ENCODE measurements around the gene WNK2.

The WNK2 gene

DNA sequence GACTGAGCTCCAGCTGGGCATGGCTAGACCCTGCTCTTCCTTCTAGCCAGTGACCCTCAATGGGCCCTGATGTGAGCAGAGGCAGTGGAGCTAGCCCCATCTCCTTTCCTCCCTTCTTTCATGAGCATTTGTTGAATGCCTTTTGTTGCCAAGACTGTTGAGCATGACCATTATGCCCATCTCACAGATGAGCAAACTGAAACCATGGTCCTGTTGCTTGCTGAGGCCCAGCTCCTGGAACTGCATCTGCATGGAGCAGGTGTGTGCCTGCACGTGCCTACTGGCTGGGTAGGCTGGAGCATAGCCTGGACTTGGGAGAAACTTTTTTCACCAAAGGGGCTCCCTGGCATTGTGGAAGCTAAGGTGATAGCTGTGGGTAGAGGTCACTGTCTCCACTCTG is 3.0 kb upstream of the WNK2 start:
- DNase-seq (ENCODE audit: low spot score) (no peak), ATAC-seq (ENCODE audit: low read depth) (no peak)
- TF ChIP-seq, protein P1, sequence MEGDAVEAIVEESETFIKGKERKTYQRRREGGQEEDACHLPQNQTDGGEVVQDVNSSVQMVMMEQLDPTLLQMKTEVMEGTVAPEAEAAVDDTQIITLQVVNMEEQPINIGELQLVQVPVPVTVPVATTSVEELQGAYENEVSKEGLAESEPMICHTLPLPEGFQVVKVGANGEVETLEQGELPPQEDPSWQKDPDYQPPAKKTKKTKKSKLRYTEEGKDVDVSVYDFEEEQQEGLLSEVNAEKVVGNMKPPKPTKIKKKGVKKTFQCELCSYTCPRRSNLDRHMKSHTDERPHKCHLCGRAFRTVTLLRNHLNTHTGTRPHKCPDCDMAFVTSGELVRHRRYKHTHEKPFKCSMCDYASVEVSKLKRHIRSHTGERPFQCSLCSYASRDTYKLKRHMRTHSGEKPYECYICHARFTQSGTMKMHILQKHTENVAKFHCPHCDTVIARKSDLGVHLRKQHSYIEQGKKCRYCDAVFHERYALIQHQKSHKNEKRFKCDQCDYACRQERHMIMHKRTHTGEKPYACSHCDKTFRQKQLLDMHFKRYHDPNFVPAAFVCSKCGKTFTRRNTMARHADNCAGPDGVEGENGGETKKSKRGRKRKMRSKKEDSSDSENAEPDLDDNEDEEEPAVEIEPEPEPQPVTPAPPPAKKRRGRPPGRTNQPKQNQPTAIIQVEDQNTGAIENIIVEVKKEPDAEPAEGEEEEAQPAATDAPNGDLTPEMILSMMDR (IDR thresholded peaks at IDR 0.05; ENCODE audit: poor library complexity, severe bottlenecking) = no peak
- H3K27me3 ChIP-seq (ENCODE audit: insufficient read depth, poor library complexity, severe bottlenecking) = peaks cover 12% of the 10 kb centered on the region
- no peak overlapping the region for H3K27ac ChIP-seq (ENCODE audit: poor library complexity, severe bottlenecking)
- no peak overlapping the region for H3K4me3 ChIP-seq (ENCODE audit: severe bottlenecking)
- H3K4me1 ChIP-seq (ENCODE audit: insufficient read depth, poor library complexity, severe bottlenecking) = no peaks in the 10 kb centered on the region
- no peaks in the 10 kb centered on the region for H3K9me3 ChIP-seq (ENCODE audit: severe bottlenecking)
- no peaks in the 10 kb centered on the region for H3K36me3 ChIP-seq (ENCODE audit: low read depth)

DNA sequence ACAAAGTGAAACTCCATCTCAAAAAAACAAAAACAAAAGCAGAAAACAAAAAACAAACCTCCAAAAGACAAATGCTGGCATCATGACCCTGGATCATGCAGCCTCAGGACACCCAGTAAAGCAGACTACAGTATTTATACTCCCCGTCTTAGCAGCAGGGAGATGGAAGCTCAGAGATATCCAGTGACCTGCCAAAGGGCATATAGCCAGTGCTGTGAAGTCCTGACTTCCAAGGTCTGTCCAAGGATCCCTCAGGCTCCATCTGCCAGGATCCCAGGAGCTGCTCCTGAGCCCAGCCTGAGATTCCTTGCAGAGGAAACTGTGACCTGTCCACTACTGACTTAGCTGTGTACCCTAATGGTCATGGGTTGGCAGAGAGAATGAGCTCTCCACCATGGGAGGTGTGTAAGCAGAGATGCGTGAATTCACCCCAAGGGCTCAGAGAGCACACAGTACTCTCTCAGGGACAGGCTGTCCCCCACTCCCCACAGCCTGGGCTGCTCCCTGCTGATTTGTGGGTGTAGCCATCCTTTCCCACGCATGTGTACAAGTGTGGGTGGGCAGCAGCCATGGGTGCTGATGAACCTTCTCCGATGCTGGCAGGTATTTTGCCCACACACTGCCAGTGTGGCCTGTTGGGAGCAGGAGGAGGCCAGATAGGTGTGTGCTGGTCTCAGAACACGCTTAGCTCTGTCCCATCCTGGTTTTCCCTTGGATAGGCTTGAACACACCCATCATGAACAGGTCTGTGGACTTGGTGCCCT is 2.1 kb upstream of the WNK2 start:
- no peak overlapping the region for H3K27ac ChIP-seq (ENCODE audit: poor library complexity, severe bottlenecking)
- H3K4me1 ChIP-seq (ENCODE audit: insufficient read depth, poor library complexity, severe bottlenecking) = no peaks in the 10 kb centered on the region
- H3K4me3 ChIP-seq (ENCODE audit: severe bottlenecking) = no peak overlapping the region
- TF ChIP-seq, protein P1 (IDR thresholded peaks at IDR 0.05; ENCODE audit: poor library complexity, severe bottlenecking) = no peak
- no peaks in the 10 kb centered on the region for H3K36me3 ChIP-seq (ENCODE audit: low read depth)
- no peak for ATAC-seq (ENCODE audit: low read depth)
- DNase-seq (ENCODE audit: low spot score) = no peak
- H3K27me3 ChIP-seq (ENCODE audit: insufficient read depth, poor library complexity, severe bottlenecking) = peaks cover 12% of the 10 kb centered on the region
- no peaks in the 10 kb centered on the region for H3K9me3 ChIP-seq (ENCODE audit: severe bottlenecking)

DNA sequence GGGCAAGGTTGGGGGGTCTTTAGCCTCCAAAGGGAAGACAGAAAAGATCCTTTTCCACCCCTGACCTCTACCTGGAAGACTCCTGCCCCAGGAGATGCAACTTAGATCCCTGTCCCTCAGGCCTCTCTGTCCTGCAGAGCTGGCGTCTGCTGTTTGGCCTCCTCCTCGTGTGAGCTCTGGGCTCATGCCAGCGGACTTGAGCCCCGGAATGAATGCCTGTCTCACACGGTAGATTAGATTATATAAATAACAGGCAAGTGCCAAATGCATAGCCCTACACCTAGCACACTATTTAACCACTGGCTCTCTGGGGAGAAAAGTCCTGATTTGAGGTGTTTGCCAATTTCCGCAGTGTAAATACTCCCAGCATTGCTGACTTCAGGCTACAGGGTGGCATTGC is 1.4 kb upstream of the WNK2 start:
- Histone ChIP-seq H3K36me3 (ENCODE audit: low read depth) (no peaks in the 10 kb centered on the region), H3K4me1 (ENCODE audit: insufficient read depth, poor library complexity, severe bottlenecking) (no peaks in the 10 kb centered on the region), H3K27ac (ENCODE audit: poor library complexity, severe bottlenecking) (no peak overlapping the region), H3K4me3 (ENCODE audit: severe bottlenecking) (no peak overlapping the region), H3K9me3 (ENCODE audit: severe bottlenecking) (no peaks in the 10 kb centered on the region), H3K27me3 (ENCODE audit: insufficient read depth, poor library complexity, severe bottlenecking) (peaks cover 12% of the 10 kb centered on the region)
- DNase-seq (ENCODE audit: low spot score) = no peak
- TF ChIP-seq, protein P1 (IDR thresholded peaks at IDR 0.05; ENCODE audit: poor library complexity, severe bottlenecking) = no peak
- ATAC-seq (ENCODE audit: low read depth) = no peak

DNA sequence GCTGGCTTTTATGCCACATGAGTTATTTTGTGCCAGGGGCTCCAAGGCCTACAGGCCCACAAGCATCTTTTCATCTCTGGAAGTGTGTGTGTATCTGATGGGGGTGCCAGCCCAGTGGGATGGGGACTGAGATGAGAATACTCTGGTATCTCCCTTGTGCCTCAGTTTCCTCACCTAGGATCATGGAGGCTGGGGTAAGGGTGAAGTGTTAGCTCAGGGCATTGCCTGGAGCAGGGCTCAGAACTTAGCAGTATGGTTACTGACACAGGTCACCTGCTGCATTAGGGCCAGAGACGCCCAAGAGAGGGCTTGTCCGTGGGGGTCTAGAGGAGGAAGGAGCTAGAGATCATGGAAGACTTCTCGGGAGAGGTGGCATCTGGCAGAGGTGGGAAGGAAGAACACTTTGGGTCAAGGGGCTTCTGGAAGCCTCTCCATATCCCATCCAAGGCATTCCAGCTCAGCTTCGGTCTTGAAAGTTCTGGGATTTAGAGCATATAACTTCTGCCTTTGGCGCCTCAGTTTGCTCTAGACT is 742 bp upstream of the WNK2 start:
- H3K36me3 ChIP-seq (ENCODE audit: low read depth) = no peaks in the 10 kb centered on the region
- TF ChIP-seq, protein P1 (IDR thresholded peaks at IDR 0.05; ENCODE audit: poor library complexity, severe bottlenecking) = no peak
- peaks cover 14% of the 10 kb centered on the region for H3K27me3 ChIP-seq (ENCODE audit: insufficient read depth, poor library complexity, severe bottlenecking)
- no peak for ATAC-seq (ENCODE audit: low read depth)
- no peaks in the 10 kb centered on the region for H3K9me3 ChIP-seq (ENCODE audit: severe bottlenecking)
- H3K27ac ChIP-seq (ENCODE audit: poor library complexity, severe bottlenecking) = no peak overlapping the region
- H3K4me3 ChIP-seq (ENCODE audit: severe bottlenecking) = no peak overlapping the region
- DNase-seq (ENCODE audit: low spot score) = no peak
- H3K4me1 ChIP-seq (ENCODE audit: insufficient read depth, poor library complexity, severe bottlenecking) = no peaks in the 10 kb centered on the region
